K562 (cell line): Measurements from ENCODE around the gene WWOX. TPM values are rescaled to one million over a fixed set of nuclear protein-coding genes. Genes with fewer than 3 reads are reported as not detected.

Experiments
- CLOCK ChIP-seq: fragments of 250-450 bp; sonication (Bioruptor Pico); IDR thresholded peaks from 2 replicates; pipeline ENCODE4 v1.4.0; 2020; ENCODE audit warnings: mild to moderate bottlenecking, moderate library complexity, borderline replicate concordance
- GABPB1 ChIP-seq: sonication (generic); formaldehyde crosslinking; IDR thresholded peaks from 2 replicates; pipeline ENCODE4 v1.8.0; 2022; ENCODE audit warnings: mild to moderate bottlenecking, missing genetic modification reagents
- RAD21 ChIP-seq, 2 experiments: fragments of 250-450 bp in 1 of 2; fragments of 450-650 bp in 1 of 2; sonication (Bioruptor Pico) in 1 of 2; formaldehyde crosslinking in 1 of 2; IDR thresholded peaks in 1 of 2; conservative IDR thresholded peaks in 1 of 2; 2 replicates each; pipeline versions ENCODE4 v1.4.0 to v1.8.0; 2020 to 2022; ENCODE audit warnings: mild to moderate bottlenecking in 2 of 2, moderate library complexity in 1 of 2
- REST ChIP-seq, 2 experiments: fragments of 450-650 bp; formaldehyde crosslinking in 1 of 2; IDR thresholded peaks; 2 replicates each; pipeline versions ENCODE4 v1.4.0 to v1.6.1; 2014 to 2020; ENCODE audit warnings: mild to moderate bottlenecking in 2 of 2, borderline replicate concordance in 1 of 2, low read depth in 1 of 2
- SMC3 ChIP-seq: conservative IDR thresholded peaks from 2 replicates; pipeline ENCODE4 v1.6.1; 2011; ENCODE audit warnings: low read depth, low read length, improper control_type of control experiment; ENCODE audit not compliant: insufficient read depth
- TRIM24 ChIP-seq, 2 experiments: fragments of 450-650 bp; IDR thresholded peaks; 2 replicates each; pipeline ENCODE4 v1.6.1; 2016
- polyA plus RNA-seq, 8 experiments: library from polyadenylated mRNA; depleted of rRNA in 4 of 8; stranded (reverse) in 5 of 8; unstranded in 3 of 8; fragments of >200 nt; fragmentation: Nextera tagmentation in 2 of 8; fragmentation: Illumina TruSeq in 1 of 8; extraction: Ambion mirVana in 2 of 8; extraction: Trizol in 1 of 8; gene quantifications; 2 replicates each; pipeline versions ENCODE4 v1.2.1 to v1.2.3, GENCODE V29; 2011 to 2014; ENCODE audit warnings: inconsistent platforms in 1 of 8, missing spikeins in 1 of 8
- total RNA-seq, 7 experiments: library from RNA; depleted of rRNA in 6 of 7; stranded (reverse); fragments of >200 nt in 6 of 7; fragmentation: Illumina TruSeq in 2 of 7; extraction: Trizol in 2 of 7; gene quantifications; 2 replicates each; pipeline versions ENCODE4 v1.2.1 to v1.2.3, GENCODE V29; 2011 to 2021; ENCODE audit warnings: low replicate concordance in 1 of 7

Gene WWOX
- total and polyA plus RNA-seq, 9 of the 15 experiments (the other 6 are each of a cell fraction or from before 2014, with no cell fraction given), result 1.6 to 22.7 (median 8.1) TPM

GRCh38 chr16:78503602-78504001, 404.1 kb downstream of the WWOX start (continued):
- TF ChIP-seq REST (IDR thresholded peaks at IDR 0.05; ENCODE audit: borderline replicate concordance) (peak; percentile 51; the same call in 1 of the 2 replicates), REST (CRISPR knock-in tag; IDR thresholded peaks at IDR 0.05; ENCODE audit: low read depth) (no peak), GABPB1 (CRISPR knock-in tag) (no peak), RAD21 (CRISPR knock-in tag; conservative IDR thresholded peaks at IDR 0.05 in 1 of 2, IDR thresholded peaks at IDR 0.05 in 1 of 2) (peak; percentile 57 to 61), SMC3 (peak; percentile 43; the same call in 1 of the 2 replicates), TRIM24 (IDR thresholded peaks at IDR 0.05) (no peak), CLOCK (no peak)
